Vagina (tissue), 2 donors: Measurements from ENCODE around the gene CNNM2. TPM values are rescaled to one million over a fixed set of nuclear protein-coding genes. Genes with fewer than 3 reads are reported as not detected.

Experiments used
- DNase-seq, 2 donors: peaks; one replicate each; pipeline ENCODE4 v3.0.0-alpha.2; 2017; ENCODE audit errors: extremely low spot score in 2 of 2
- H3K27ac ChIP-seq: fragments of 200-600 bp; sonication (generic); one replicate; pipeline ENCODE4 v1.5.1; 2019
- H3K27me3 ChIP-seq: fragments of 200-600 bp; sonication (generic); one replicate; pipeline ENCODE4 v1.5.1; 2019
- H3K36me3 ChIP-seq, 2 donors: fragments of 200-600 bp; sonication (generic); one replicate each; pipeline ENCODE4 v1.5.1; 2017 to 2019
- H3K4me1 ChIP-seq: fragments of 200-600 bp; sonication (generic); one replicate; pipeline ENCODE4 v1.5.1; 2019
- H3K4me3 ChIP-seq, 2 donors: fragments of 200-600 bp; sonication (generic); 1 replicate in 1 of 2; 2 replicates in 1 of 2; pipeline ENCODE4 v1.5.1; 2016 to 2019
- H3K9me3 ChIP-seq: fragments of 200-600 bp; sonication (generic); one replicate; pipeline ENCODE4 v1.5.1; 2019
- POLR2A ChIP-seq, 2 donors: fragments of 450-650 bp; IDR thresholded peaks; one replicate each; pipeline ENCODE4 v1.6.1; 2017; ENCODE audit warnings: antibody characterized with exemption in 2 of 2, mild to moderate bottlenecking in 2 of 2, moderate library complexity in 2 of 2
- POLR2AphosphoS5 ChIP-seq, 2 donors: sonication (generic); formaldehyde crosslinking; IDR thresholded peaks; one replicate each; pipeline ENCODE4 v1.9.0; 2017; ENCODE audit warnings: antibody characterized with exemption in 2 of 2, mild to moderate bottlenecking in 2 of 2, low read depth in 1 of 2; ENCODE audit not compliant: insufficient read depth in 1 of 2
- intact Hi-C: fragments of 100-400 bp; cut with DNase I; formaldehyde crosslinking; loops from one replicate; pipeline ENCODE4 v1.15.1; 2023
- total RNA-seq: library from RNA; depleted of rRNA; stranded (reverse); fragments of >200 nt; gene quantifications from one replicate; pipeline ENCODE4 v1.2.3, GENCODE V29; 2016
- TF ChIP-seq, protein P1 (sequence below), 3 experiments: fragments of 450-650 bp in 2 of 3; fragments of 200-600 bp in 1 of 3; sonication (generic) in 1 of 3; IDR thresholded peaks; one replicate each; pipeline ENCODE4 v1.5.1; 2017 to 2019; ENCODE audit warnings: antibody characterized with exemption in 3 of 3, mild to moderate bottlenecking in 2 of 3, moderate library complexity in 2 of 3

Gene CNNM2
- total RNA-seq, 1 donor from 2014 or later: 9.6 TPM

DNA sequence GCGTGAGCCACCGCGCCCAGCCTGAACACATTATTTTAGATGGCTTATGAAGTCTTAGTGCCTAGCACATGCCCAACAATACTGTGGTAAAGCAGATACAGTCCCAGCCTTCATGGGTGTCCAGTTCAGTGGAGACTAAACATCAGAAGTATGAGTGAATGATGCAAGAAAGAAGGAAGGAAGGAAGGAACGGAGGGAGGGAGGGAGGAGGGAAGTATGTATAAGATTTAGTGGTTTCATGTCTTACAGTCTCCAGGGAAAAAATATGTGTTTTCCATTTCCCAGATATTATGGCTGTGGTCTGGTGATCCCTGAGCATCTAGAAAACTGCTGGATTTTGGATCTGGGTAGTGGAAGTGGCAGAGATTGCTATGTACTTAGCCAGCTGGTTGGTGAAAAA is 45.9 kb upstream of the CNNM2 start:
- no peaks in the 10 kb centered on the region for H3K9me3 ChIP-seq
- H3K27me3 ChIP-seq: no peaks in the 10 kb centered on the region
- H3K4me1 ChIP-seq: peaks cover 11% of the 10 kb centered on the region
- H3K4me3 ChIP-seq: no peak overlapping the region
- TF ChIP-seq, protein P1, sequence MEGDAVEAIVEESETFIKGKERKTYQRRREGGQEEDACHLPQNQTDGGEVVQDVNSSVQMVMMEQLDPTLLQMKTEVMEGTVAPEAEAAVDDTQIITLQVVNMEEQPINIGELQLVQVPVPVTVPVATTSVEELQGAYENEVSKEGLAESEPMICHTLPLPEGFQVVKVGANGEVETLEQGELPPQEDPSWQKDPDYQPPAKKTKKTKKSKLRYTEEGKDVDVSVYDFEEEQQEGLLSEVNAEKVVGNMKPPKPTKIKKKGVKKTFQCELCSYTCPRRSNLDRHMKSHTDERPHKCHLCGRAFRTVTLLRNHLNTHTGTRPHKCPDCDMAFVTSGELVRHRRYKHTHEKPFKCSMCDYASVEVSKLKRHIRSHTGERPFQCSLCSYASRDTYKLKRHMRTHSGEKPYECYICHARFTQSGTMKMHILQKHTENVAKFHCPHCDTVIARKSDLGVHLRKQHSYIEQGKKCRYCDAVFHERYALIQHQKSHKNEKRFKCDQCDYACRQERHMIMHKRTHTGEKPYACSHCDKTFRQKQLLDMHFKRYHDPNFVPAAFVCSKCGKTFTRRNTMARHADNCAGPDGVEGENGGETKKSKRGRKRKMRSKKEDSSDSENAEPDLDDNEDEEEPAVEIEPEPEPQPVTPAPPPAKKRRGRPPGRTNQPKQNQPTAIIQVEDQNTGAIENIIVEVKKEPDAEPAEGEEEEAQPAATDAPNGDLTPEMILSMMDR (IDR thresholded peaks at IDR 0.05): no peak
- TF ChIP-seq POLR2A (IDR thresholded peaks at IDR 0.05) (no peak), POLR2AphosphoS5 (IDR thresholded peaks at IDR 0.05; ENCODE audit: insufficient read depth in 1 of 2, low read depth in 1 of 2) (no peak)
- intact Hi-C loops: no loop called here
- no peaks in the 10 kb centered on the region for H3K36me3 ChIP-seq
- no peak overlapping the region for H3K27ac ChIP-seq
- no peak for DNase-seq

DNA sequence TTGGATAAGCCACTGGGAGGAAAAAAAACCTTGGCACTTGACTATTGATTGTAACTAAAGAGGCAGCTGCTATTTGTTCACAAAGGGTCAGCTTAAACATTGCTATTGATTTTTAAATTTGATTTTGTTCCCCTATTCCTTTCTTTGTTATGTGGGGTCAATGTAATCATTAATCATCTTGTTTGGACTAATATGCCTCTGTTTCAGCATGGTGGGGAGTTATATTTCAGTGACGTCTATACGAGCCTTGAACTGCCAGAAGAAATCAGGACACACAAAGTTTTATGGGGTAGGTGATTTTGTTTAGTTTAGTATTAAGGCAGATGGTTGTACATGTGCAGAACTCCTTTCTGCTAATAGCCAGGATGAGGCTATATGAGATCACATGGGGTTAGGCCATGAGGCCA is 41.3 kb upstream of the CNNM2 start:
- TF ChIP-seq, protein P1 (IDR thresholded peaks at IDR 0.05): no peak
- TF ChIP-seq POLR2AphosphoS5 (IDR thresholded peaks at IDR 0.05; ENCODE audit: insufficient read depth in 1 of 2, low read depth in 1 of 2) (no peak), POLR2A (IDR thresholded peaks at IDR 0.05) (no peak)
- DNase-seq: no peak
- Histone ChIP-seq H3K4me1 (no peaks in the 10 kb centered on the region), H3K27ac (no peak overlapping the region), H3K4me3 (no peak overlapping the region), H3K27me3 (no peaks in the 10 kb centered on the region), H3K36me3 (peaks cover 0 to 6% of the 10 kb centered on the region in 2 donors), H3K9me3 (no peaks in the 10 kb centered on the region)
- intact Hi-C loops: no loop called here

DNA sequence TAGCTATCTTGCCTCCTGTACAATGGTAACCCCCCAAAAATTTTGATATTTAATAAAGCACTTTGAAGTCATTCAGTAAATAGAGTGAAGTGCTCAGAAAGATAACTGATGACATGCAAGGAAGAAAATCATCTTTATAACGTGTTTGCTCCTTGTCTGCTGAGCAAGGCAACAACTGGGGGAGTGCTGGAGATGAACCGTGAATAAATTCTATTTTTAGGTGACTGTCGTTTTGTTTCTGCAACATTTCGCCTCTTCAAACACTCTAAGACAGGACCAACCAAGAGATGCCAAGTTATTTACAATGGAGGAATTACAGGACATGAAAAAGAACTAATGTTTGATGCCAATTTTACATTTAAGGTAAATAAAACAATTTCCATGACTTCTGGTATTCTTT is 39.5 kb upstream of the CNNM2 start:
- Histone ChIP-seq H3K36me3 (peaks cover 0 to 6% of the 10 kb centered on the region in 2 donors), H3K27me3 (no peaks in the 10 kb centered on the region), H3K27ac (no peak overlapping the region), H3K4me1 (no peaks in the 10 kb centered on the region), H3K4me3 (no peak overlapping the region), H3K9me3 (no peaks in the 10 kb centered on the region)
- intact Hi-C loops: no loop called here
- no peak for DNase-seq
- TF ChIP-seq POLR2AphosphoS5 (IDR thresholded peaks at IDR 0.05; ENCODE audit: insufficient read depth in 1 of 2, low read depth in 1 of 2): no peak
- no peak for TF ChIP-seq POLR2A (IDR thresholded peaks at IDR 0.05)
- TF ChIP-seq, protein P1 (IDR thresholded peaks at IDR 0.05): no peak

DNA sequence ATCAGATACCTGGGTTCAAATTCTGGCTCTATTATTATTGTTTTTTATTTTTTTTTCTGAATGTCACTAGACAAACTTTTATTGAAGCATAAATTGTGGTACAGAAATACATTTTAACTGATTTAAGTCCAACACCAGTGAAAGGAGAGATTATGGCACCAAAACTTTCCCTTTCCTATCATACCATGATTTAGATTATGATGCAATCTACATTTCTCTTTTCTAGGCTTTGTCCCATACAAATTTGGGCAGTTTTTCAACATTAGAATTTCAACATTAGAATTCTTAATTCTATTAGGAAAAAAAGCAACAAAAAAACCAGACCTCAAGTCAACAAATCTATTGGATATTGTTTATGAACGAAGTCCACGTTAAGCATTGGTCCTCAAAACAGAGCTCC is 37.8 kb upstream of the CNNM2 start:
- peaks cover 0 to 6% of the 10 kb centered on the region in 2 donors for H3K36me3 ChIP-seq
- no peak for DNase-seq
- H3K27ac ChIP-seq: no peak overlapping the region
- no peaks in the 10 kb centered on the region for H3K4me1 ChIP-seq
- no peaks in the 10 kb centered on the region for H3K9me3 ChIP-seq
- H3K27me3 ChIP-seq: no peaks in the 10 kb centered on the region
- H3K4me3 ChIP-seq: no peak overlapping the region
- TF ChIP-seq POLR2AphosphoS5 (IDR thresholded peaks at IDR 0.05; ENCODE audit: insufficient read depth in 1 of 2, low read depth in 1 of 2): no peak
- TF ChIP-seq, protein P1 (IDR thresholded peaks at IDR 0.05): no peak
- no peak for TF ChIP-seq POLR2A (IDR thresholded peaks at IDR 0.05)
- intact Hi-C loops: no loop called here

DNA sequence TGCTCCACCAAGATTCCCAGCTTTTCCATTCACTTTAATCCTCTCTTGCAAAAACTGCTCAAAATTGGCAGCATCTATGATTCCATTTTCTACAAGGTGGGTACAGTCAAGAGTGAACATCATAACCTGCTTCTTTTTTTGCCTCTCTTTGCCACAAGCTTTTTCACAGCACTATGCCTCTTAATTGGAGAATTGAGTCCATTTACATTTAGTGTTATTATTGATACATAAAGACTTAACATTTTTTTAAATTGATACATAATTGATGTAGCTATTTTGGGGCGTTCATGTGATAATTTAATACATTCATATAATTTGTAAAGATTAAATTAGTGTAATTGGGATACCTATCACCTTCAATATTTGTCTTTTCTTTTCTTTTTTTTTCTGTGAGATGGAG is 30.0 kb upstream of the CNNM2 start:
- intact Hi-C loops: no loop called here
- TF ChIP-seq, protein P1 (IDR thresholded peaks at IDR 0.05): no peak
- no peak for TF ChIP-seq POLR2A (IDR thresholded peaks at IDR 0.05)
- TF ChIP-seq POLR2AphosphoS5 (IDR thresholded peaks at IDR 0.05; ENCODE audit: insufficient read depth in 1 of 2, low read depth in 1 of 2): no peak
- H3K4me1 ChIP-seq: no peaks in the 10 kb centered on the region
- H3K4me3 ChIP-seq: no peak overlapping the region
- H3K9me3 ChIP-seq: no peaks in the 10 kb centered on the region
- no peaks in the 10 kb centered on the region for H3K27me3 ChIP-seq
- H3K36me3 ChIP-seq: peaks cover 0 to 11% of the 10 kb centered on the region in 2 donors
- DNase-seq: no peak
- no peak overlapping the region for H3K27ac ChIP-seq
